DND-41 (cell line): ENCODE results near the gene DNPH1.

Source experiments
- ATAC-seq: fragments of 200-7000 bp; cut with Tn5 transposase; 3 replicates; pipeline ENCODE4 v1.9.1; 2021; ENCODE audit warnings: low read depth; ENCODE audit not compliant: insufficient read depth
- DNase-seq: peaks from one replicate; pipeline ENCODE4 v3.0.0-alpha.2; 2020
- H2AFZ ChIP-seq: 2 replicates; pipeline ENCODE4 v1.6.0; 2012; ENCODE audit warnings: low read depth, low read length
- H3K27ac ChIP-seq: 2 replicates; pipeline ENCODE4 v1.5.1; 2012; ENCODE audit warnings: low read length, inconsistent platforms
- H3K27me3 ChIP-seq: fragments of 200-600 bp; sonication (generic); 2 replicates; pipeline ENCODE4 v1.6.0; 2012; ENCODE audit warnings: low read length, mild to moderate bottlenecking, inconsistent platforms; ENCODE audit not compliant: insufficient read depth, poor library complexity
- H3K36me3 ChIP-seq: 2 replicates; pipeline ENCODE4 v1.5.1; 2012; ENCODE audit warnings: low read length, inconsistent platforms; ENCODE audit not compliant: insufficient read depth
- H3K4me1 ChIP-seq: 2 replicates; pipeline ENCODE4 v1.5.1; 2012; ENCODE audit warnings: mild to moderate bottlenecking, low read length; ENCODE audit not compliant: insufficient read depth
- H3K4me2 ChIP-seq: 2 replicates; pipeline ENCODE4 v1.6.0; 2012; ENCODE audit warnings: mild to moderate bottlenecking, moderate library complexity, low read length, inconsistent platforms; ENCODE audit not compliant: insufficient read depth
- H3K4me3 ChIP-seq, 2 experiments: fragments of 200-600 bp in 1 of 2; shearing (Covaris generic) in 1 of 2; 2 replicates each; pipeline ENCODE4 v1.5.1; 2012 to 2016; ENCODE audit warnings: inconsistent platforms in 2 of 2, low read length in 2 of 2, mild to moderate bottlenecking in 2 of 2, low read depth in 1 of 2, moderate library complexity in 1 of 2
- H3K79me2 ChIP-seq: 2 replicates; pipeline ENCODE4 v1.6.0; 2012; ENCODE audit warnings: low read length, inconsistent platforms; ENCODE audit not compliant: insufficient read depth
- H3K9ac ChIP-seq: 2 replicates; pipeline ENCODE4 v1.6.0; 2012; ENCODE audit warnings: low read depth, mild to moderate bottlenecking, inconsistent platforms, low read length, moderate library complexity
- H3K9me3 ChIP-seq: 2 replicates; pipeline ENCODE4 v1.5.1; 2012; ENCODE audit warnings: low read length, moderate library complexity, mild to moderate bottlenecking, inconsistent platforms; ENCODE audit not compliant: insufficient read depth, severe bottlenecking
- H4K20me1 ChIP-seq: 2 replicates; pipeline ENCODE4 v1.6.0; 2012; ENCODE audit warnings: low read length; ENCODE audit not compliant: insufficient read depth
- CTCF ChIP-seq: IDR thresholded peaks from 2 replicates; pipeline ENCODE4 v1.5.1; 2012; ENCODE audit warnings: borderline replicate concordance, low read length, moderate library complexity, mild to moderate bottlenecking; ENCODE audit not compliant: poor library complexity, severe bottlenecking; ENCODE audit errors: extremely low read depth
- EZH2 ChIP-seq: IDR thresholded peaks from 3 replicates; pipeline ENCODE4 v1.6.1; 2012; ENCODE audit warnings: borderline replicate concordance, low read depth, mild to moderate bottlenecking, moderate library complexity, low read length, inconsistent platforms; ENCODE audit not compliant: severe bottlenecking

The DNPH1 gene

GRCh38 chr6:43200541-43200940 is 28.7 kb downstream of the DNPH1 start:
- no peak overlapping the region for H3K4me3 ChIP-seq
- no peak overlapping the region for H3K9ac ChIP-seq
- no peaks in the 10 kb centered on the region for H3K79me2 ChIP-seq
- no peaks in the 10 kb centered on the region for H4K20me1 ChIP-seq
- DNase-seq: no peak
- H3K4me2 ChIP-seq: no peak overlapping the region
- H3K36me3 ChIP-seq: peaks cover 50% of the 10 kb centered on the region
- TF ChIP-seq CTCF: no peak
- no peak for TF ChIP-seq EZH2
- H3K27ac ChIP-seq: no peak overlapping the region
- H3K27me3 ChIP-seq: no peaks in the 10 kb centered on the region
- ATAC-seq: no peak
- H3K4me1 ChIP-seq: no peaks in the 10 kb centered on the region
- no peaks in the 10 kb centered on the region for H3K9me3 ChIP-seq
- no peak overlapping the region for H2AFZ ChIP-seq

GRCh38 chr6:43199912-43200311 is 29.4 kb downstream of the DNPH1 start:
- no peak for ATAC-seq
- Histone ChIP-seq H3K27ac (no peak overlapping the region), H3K9me3 (no peaks in the 10 kb centered on the region), H3K4me2 (no peak overlapping the region), H2AFZ (no peak overlapping the region), H3K9ac (no peak overlapping the region), H4K20me1 (no peaks in the 10 kb centered on the region), H3K36me3 (peaks cover 55% of the 10 kb centered on the region), H3K4me3 (no peak overlapping the region), H3K79me2 (no peaks in the 10 kb centered on the region), H3K27me3 (no peaks in the 10 kb centered on the region), H3K4me1 (no peaks in the 10 kb centered on the region)
- no peak for DNase-seq
- TF ChIP-seq EZH2 (no peak), CTCF (no peak)

GRCh38 chr6:43196337-43196736 is 32.9 kb downstream of the DNPH1 start:
- Histone ChIP-seq H4K20me1 (no peaks in the 10 kb centered on the region), H3K36me3 (peaks cover 76% of the 10 kb centered on the region), H3K4me2 (no peak overlapping the region), H3K27ac (no peak overlapping the region), H3K9ac (no peak overlapping the region), H2AFZ (no peak overlapping the region), H3K4me3 (no peak overlapping the region), H3K27me3 (no peaks in the 10 kb centered on the region), H3K79me2 (no peaks in the 10 kb centered on the region), H3K4me1 (no peaks in the 10 kb centered on the region), H3K9me3 (no peaks in the 10 kb centered on the region)
- DNase-seq: no peak
- no peak for TF ChIP-seq CTCF
- no peak for TF ChIP-seq EZH2
- no peak for ATAC-seq

- H3K4me2 ChIP-seq: no peak overlapping the region
- H2AFZ ChIP-seq: no peak overlapping the region
- H4K20me1 ChIP-seq: no peaks in the 10 kb centered on the region
- peaks cover 60% of the 10 kb centered on the region for H3K36me3 ChIP-seq
- ATAC-seq: no peak
- H3K27ac ChIP-seq: no peak overlapping the region
- H3K9me3 ChIP-seq: no peaks in the 10 kb centered on the region
- H3K27me3 ChIP-seq: no peaks in the 10 kb centered on the region
- TF ChIP-seq EZH2 (no peak), CTCF (no peak)
- H3K4me3 ChIP-seq: no peak overlapping the region
- no peak overlapping the region for H3K9ac ChIP-seq
- no peaks in the 10 kb centered on the region for H3K79me2 ChIP-seq
- DNase-seq: no peak
- H3K4me1 ChIP-seq: no peaks in the 10 kb centered on the region
Measured at GRCh38 chr6:43193929-43194328, 35.4 kb downstream of the DNPH1 start.
